Bronchial epithelial cell (primary cell): ENCODE results near the gene FNBP1. TPM values are rescaled to one million over a fixed set of nuclear protein-coding genes. Genes with fewer than 3 reads are reported as not detected.

Experiments
- DNase-seq: peaks from one replicate; pipeline ENCODE4 v3.0.0-alpha.2; 2010; ENCODE audit warnings: low read depth
- FAIRE-seq: peaks from 2 replicates; lab custom pipeline; 2011; peaks lifted over from hg19 to GRCh38; lab: Jason Lieb, UNC
- H3K27me3 ChIP-seq: 2 replicates; pipeline ENCODE4 v1.5.1; 2011; ENCODE audit warnings: low read length; ENCODE audit not compliant: control insufficient read depth, insufficient read depth
- H3K36me3 ChIP-seq: 2 replicates; pipeline ENCODE4 v1.5.1; 2011; ENCODE audit warnings: low read length; ENCODE audit not compliant: control insufficient read depth, insufficient read depth
- H3K4me3 ChIP-seq: 2 replicates; pipeline ENCODE4 v1.5.1; 2011; ENCODE audit warnings: mild to moderate bottlenecking, low read depth, low read length, control low read depth
- total RNA-seq: library from RNA; depleted of rRNA; stranded (reverse); fragments of >200 nt; gene quantifications from 2 replicates; pipeline ENCODE4 v1.2.1, GENCODE V29; 2014
- TF ChIP-seq, protein P1 (sequence below): IDR thresholded peaks from 2 replicates; pipeline ENCODE4 v1.5.1; 2011; ENCODE audit warnings: mild to moderate bottlenecking, moderate library complexity, low read length, control low read depth, inconsistent platforms; ENCODE audit not compliant: insufficient read depth, severe bottlenecking

FNBP1 gene
- total RNA-seq, 1 donor from 2014 or later = 13.4 TPM

DNA sequence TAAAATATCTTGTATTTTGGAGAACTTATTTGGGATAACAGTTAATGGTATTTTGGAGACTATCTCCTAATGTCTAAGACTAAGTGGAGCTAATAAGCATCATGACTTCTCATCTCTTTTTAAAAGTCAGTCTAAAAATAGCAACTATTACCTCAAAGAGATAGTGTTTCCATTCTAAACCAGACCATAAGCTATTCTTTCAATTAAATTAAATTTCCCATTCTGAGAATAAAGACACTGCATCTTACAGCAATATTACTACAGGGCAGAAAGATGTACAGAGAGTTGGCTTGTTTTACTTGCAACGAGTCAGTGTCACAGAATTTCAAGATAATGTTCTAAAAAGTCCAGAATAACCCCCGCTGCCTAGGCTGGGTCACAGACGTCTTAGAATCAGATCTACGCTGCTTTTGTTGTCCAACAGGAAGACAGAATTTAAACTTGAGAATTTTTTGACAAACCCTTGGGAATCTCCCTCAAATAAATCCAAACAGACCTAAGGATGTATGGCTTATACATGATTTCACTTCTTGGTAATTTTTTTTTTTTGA is 108.9 kb downstream of the FNBP1 start:
- FAIRE-seq = no peak
- no peak overlapping the region for H3K4me3 ChIP-seq
- H3K27me3 ChIP-seq = no peaks in the 10 kb centered on the region
- TF ChIP-seq, protein P1, sequence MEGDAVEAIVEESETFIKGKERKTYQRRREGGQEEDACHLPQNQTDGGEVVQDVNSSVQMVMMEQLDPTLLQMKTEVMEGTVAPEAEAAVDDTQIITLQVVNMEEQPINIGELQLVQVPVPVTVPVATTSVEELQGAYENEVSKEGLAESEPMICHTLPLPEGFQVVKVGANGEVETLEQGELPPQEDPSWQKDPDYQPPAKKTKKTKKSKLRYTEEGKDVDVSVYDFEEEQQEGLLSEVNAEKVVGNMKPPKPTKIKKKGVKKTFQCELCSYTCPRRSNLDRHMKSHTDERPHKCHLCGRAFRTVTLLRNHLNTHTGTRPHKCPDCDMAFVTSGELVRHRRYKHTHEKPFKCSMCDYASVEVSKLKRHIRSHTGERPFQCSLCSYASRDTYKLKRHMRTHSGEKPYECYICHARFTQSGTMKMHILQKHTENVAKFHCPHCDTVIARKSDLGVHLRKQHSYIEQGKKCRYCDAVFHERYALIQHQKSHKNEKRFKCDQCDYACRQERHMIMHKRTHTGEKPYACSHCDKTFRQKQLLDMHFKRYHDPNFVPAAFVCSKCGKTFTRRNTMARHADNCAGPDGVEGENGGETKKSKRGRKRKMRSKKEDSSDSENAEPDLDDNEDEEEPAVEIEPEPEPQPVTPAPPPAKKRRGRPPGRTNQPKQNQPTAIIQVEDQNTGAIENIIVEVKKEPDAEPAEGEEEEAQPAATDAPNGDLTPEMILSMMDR = no peak
- no peaks in the 10 kb centered on the region for H3K36me3 ChIP-seq
- no peak for DNase-seq

DNA sequence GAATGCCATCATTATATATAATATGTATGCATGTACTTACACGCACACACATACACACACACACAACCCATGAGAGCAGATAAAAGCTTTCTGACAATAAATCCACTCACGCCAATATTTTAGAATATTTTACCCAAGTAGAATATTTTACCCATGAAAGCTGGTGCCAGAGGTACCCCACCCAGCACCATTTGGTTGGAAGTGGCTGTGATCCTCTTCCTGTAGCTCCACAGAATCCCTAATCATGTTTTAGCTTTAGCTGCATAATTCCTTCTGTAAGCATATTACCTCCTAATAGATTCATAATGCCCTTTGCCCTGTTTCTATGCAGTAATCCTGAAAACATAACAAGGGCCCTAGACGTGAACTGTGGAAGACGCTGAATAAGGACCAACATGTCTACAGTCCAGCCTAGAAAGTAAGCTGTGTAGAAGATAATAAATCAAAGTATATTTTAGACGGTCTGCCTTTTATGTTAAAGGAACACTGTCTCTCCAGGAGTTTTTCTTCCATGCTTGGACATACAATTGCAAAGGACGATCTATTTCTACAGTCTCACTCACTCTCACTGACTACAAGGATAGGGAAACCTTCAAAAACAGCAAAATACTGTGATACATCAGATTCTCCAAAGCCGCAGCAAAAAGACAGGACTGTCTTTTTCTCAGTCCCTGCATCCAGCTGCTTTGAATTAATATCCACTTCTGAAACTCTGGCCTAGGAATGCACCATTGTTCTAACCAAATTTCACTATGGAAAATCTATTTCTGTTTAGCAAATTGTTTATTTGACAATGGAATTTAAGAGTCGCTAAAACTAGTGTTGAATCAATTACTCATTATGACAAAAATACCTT is 109.6 kb downstream of the FNBP1 start:
- FAIRE-seq (no peak), DNase-seq (no peak)
- H3K4me3 ChIP-seq = no peak overlapping the region
- TF ChIP-seq, protein P1 = no peak
- no peaks in the 10 kb centered on the region for H3K36me3 ChIP-seq
- H3K27me3 ChIP-seq = no peaks in the 10 kb centered on the region

DNA sequence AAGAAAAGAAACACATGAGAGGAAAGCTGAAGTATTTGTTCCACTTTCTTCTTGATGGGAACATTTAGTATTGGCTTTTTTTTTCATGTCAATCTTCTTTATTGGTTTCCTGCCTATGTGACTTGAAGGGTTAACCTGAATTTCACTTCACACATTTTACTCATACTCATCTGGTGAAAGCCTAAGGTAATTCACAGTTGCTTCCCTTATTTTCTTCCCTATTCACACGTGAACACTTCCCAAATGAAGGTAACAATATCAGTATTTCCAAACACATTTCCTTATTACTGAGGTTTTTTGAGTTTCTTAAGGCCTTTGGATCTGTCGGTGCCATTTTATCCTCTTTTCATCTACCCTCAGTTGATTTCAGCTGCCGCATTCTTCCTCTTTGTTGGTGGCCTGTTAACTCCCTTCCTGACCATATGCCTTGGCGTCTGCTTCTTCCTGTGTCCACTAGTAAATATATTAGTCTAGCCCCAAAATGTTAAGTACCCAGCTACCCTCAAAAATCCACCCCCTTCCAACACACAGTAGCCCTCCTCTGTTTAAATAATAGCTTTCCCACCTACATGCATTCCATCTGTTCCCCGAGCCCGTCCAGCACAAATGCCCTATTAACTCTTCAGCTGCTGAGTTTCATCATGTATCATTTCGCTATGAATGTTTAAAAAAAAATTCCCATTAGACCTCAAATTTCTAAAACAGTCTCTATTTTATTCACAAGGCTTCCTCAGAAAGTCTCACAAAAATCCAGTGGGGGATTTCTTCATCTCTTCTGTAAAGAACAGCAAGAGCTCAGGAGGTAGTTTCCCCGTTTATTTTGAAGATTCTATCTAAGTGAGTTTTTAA is 110.5 kb downstream of the FNBP1 start:
- TF ChIP-seq, protein P1 = no peak
- H3K36me3 ChIP-seq = no peaks in the 10 kb centered on the region
- H3K27me3 ChIP-seq = no peaks in the 10 kb centered on the region
- no peak overlapping the region for H3K4me3 ChIP-seq
- no peak for DNase-seq
- no peak for FAIRE-seq

DNA sequence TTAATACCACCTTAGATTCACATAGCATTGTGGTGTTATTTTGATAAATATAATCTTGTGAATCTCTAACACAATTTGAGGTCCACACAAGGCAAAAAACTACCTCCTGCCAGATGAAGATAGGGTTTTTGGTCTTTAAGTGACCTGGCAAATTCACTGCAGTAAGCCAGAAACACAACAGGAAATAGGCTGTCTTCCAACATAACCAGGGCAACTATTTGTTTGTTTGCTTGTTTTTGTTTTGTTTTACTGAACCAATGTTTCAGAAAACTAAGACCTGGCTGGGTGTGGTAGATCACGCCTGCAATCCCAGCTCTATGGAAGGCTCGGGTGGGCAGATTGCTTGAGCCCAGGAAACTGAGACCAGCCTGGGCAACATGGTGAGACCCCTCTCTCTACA is 112.2 kb downstream of the FNBP1 start:
- TF ChIP-seq, protein P1 = no peak

DNA sequence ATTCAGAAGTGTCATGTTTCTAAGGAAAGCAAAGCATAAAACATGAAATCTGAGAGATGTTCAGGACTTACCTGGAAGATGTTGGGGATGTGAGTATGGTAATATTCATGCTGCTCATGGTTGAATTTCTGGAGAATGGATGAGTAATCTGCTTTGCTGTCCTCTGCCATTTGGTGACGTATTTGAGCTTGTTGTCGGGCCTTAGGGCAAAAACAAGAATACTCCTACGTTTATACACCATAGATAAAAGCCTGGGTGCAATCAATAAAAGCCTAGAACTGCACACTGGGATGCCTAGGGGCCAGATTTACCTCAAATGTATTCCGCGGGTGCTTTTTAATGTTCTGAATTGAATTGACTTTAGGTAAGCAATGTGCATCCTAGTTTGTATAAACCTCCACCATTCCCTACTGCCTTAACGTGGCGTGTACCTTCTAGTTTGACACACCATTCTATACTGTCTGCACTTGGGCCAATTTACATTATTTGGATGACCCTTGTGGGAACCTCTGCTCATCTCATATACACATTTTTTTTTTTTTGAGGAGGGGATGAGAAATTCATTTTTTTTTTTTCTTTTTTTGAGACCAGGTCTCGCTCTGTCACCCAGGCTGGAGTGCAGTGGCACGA is 113.4 kb downstream of the FNBP1 start:
- Histone ChIP-seq H3K36me3 (peaks cover under 1% of the 10 kb centered on the region), H3K4me3 (no peak overlapping the region), H3K27me3 (no peaks in the 10 kb centered on the region)
- no peak for FAIRE-seq
- peak; percentile 18 for DNase-seq
- TF ChIP-seq, protein P1 = no peak

More for the DNA sequence above, 112.2 kb downstream of the FNBP1 start:
- Histone ChIP-seq H3K4me3 (no peak overlapping the region), H3K36me3 (no peaks in the 10 kb centered on the region), H3K27me3 (no peaks in the 10 kb centered on the region)
- no peak for DNase-seq
- no peak for FAIRE-seq
